HT1080 (cell line): ENCODE measurements around the gene COL28A1. TPM values are rescaled to one million over a fixed set of nuclear protein-coding genes. Genes with fewer than 3 reads are reported as not detected.
A peak's percentile ranks its signal among the peaks of the same experiment; 100 is the strongest.
"Not testable (repeated sequence)": the region's sequence is repeated elsewhere in the genome, so short reads cannot be mapped to it uniquely, and the experiment has no call there.

Experiments
- DNase-seq: peaks from one replicate; pipeline ENCODE4 v3.0.0-alpha.2; 2015; ENCODE audit warnings: low read depth
- total RNA-seq: library from RNA; depleted of rRNA; stranded (reverse); fragments of >200 nt; shearing (Covaris generic); gene quantifications from 2 replicates; pipeline ENCODE4 v1.2.3, GENCODE V29; 2014

Gene COL28A1
- total RNA-seq, 1 experiment from 2014 or later, result not detected

DNA sequence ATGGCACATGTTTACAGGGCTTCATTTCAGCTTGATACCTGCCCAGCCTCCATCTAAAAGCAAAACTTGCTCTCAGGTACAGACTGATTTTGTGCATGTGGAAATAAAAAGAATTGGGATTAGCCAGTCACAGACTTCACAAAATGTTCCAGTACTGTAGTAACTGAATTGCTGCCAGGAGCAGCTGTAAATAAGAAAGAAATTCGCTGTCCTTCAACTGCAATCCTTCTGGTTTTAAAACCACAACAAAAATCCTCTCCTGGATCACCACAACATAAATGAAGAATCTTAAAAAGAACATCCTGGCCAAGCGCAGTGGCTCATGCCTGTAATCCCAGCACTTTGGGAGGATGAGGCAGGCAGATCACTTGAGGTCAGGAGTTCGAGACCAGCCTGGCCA is 27.1 kb upstream of the COL28A1 start:
- DNase-seq, result no peak

- not testable (repeated sequence) for DNase-seq
Measured at GRCh38 chr7:7561591-7561990, 25.9 kb upstream of the COL28A1 start.

DNA sequence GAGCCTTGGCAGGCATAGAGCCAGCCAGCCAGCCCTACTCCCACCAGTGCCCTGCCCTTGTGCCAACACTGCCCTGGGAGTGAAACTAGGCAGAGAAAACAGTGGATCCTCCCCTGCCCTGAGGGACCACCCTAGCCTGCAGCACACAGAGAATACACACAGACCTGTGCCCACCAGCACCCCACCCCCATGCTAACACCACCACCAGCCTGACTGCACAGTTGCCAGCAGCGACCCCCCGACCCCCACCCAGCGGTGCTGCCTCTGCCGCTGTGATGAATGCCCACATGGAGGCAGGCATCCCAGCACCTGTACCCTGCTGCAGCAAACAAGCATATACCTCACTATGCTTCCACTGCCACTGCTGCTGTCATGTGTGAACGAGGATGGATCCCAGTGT is 21.6 kb upstream of the COL28A1 start:
- no peak for DNase-seq

GRCh38 chr7:7556852-7557251 is 21.2 kb upstream of the COL28A1 start:
- no peak for DNase-seq

DNA sequence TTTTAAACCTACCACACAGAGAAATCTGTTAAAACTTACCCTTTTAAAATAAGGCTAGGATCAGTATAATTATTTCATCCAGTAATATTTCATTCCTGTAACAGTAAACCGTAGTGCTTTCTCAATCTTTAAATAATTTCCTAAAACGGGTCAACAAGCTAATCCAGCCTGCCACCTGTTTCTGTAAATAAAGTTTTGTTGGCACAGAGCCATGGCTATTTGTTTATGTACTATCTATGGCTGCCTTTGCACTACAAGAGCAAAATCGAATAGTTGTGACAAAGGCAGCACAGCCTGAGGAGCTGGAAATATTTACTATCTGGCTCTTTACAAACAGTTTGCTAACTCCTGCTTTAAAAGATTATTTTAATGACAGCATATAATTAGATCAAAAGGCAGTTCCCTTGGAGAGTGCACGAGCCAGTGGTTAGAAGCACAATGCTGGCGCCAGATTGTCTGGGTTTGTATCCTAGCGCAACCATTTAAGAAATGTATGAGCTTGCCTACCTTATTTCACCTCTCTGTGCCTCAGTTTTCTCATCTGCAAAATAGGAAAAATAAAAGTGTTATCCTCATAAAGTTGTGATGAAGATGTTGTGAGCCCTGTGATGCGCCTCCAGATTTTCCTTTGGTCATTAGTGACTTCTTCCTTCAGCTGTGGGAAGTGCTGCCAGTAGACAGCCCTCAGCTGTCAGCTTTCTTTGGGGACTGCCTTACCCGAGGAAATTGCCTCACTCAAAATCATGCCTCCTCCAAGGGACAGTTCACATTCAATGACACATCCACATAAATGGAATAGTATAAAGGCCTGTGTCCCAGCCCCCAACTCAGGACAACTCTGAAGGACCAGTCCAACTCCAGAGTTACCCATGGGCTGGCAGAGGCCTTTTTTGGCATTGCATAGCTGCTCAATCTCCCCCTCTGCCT is 19.2 kb upstream of the COL28A1 start:
- DNase-seq, result no peak

GRCh38 chr7:7554021-7554432 is 18.4 kb upstream of the COL28A1 start:
- DNase-seq, result peak; percentile 72

DNA sequence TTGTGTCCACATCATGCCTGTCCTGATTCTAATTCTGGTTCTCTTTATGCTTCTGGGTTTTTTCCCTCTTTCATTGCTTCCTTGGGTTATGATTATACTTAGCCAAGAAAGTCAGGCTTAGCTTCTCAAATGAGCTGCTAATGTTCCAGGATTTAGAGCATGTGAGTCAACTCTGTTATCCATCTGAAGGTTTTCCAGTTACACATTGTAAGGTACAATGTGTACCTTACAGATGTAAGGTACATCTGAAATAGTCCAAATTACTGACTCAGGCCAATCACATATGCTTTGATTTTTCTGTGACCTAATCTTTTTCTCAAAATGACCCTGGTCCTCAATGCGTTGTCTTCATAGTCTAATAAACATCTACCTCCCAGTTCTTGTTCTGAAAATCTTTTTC is 17.7 kb upstream of the COL28A1 start:
- DNase-seq, result no peak

GRCh38 chr7:7552199-7552598 is 16.5 kb upstream of the COL28A1 start:
- no peak for DNase-seq

DNA sequence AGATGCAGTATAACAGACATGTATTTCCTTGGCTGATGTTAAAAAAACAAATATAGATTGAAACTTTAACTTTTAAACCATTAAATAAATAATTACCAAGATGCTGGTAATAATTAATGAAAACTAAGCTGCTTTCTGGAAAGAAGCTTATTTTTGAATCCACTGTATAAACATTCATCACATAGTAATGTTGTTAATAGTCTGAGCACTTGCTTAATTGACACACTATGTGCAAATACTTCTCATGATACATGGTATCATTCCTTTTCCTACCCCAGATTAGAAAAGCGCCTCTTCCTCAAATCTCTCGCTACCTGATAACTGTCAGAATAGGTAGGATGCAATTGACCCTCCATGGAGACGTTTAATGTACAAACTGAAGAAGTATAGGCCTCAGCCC is 15.0 kb upstream of the COL28A1 start:
- no peak for DNase-seq

- no peak for DNase-seq
Measured at GRCh38 chr7:7548407-7548806, 12.7 kb upstream of the COL28A1 start.

GRCh38 chr7:7542251-7542835 is 6.7 kb upstream of the COL28A1 start:
- no peak for DNase-seq

GRCh38 chr7:7539711-7540110 is 4.0 kb upstream of the COL28A1 start:
- DNase-seq, result no peak

GRCh38 chr7:7539152-7539551 is 3.5 kb upstream of the COL28A1 start:
- DNase-seq, result no peak

DNA sequence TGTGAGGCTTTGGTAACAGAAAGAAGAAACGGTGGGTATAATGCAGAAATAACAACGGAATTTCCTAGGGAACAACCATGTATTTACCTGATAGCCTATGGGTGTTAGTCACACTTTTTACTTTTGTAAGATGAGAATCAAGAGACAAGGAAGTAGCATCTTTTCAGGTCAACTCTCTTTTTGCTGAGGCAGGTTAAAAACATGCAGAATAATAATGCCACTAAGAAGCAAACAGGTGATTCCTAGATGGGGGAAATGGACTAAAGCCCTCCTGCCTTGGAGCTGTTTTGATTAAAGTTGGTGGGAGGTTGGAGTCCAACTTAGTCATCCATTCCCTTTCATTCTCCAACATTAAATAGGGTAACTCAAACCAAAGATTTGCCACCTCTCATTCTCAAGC is 2.0 kb upstream of the COL28A1 start:
- no peak for DNase-seq

GRCh38 chr7:7536396-7537019 is 835 bp upstream of the COL28A1 start:
- no peak for DNase-seq

DNA sequence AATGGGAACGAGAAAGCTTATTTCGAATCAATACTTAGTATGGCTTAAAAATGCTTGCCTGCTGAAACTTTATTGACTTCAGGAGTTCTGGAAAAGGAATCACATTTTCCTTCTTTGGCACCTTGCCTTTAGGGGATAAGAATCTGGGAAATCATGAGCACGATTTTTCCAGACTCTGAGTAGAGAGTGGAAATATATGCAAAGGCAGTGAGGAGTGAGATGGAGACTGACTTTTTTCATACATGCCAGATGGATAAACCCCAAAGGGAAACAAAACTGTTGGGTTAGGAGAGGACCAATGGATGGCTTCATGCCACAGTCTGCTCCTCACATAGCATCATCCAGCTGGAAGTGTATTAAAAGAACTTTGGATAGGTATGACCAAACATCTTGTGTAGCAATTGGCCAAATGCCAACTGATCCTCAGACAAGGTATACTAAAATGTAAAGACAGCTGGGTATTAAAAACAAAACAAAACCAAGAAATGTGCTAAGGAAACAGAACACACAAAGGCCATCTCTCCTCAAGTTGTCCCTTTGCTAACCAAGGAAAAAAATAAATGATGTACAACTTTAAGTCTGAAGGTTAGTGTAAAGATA is 1.7 kb downstream of the COL28A1 start:
- no peak for DNase-seq

DNA sequence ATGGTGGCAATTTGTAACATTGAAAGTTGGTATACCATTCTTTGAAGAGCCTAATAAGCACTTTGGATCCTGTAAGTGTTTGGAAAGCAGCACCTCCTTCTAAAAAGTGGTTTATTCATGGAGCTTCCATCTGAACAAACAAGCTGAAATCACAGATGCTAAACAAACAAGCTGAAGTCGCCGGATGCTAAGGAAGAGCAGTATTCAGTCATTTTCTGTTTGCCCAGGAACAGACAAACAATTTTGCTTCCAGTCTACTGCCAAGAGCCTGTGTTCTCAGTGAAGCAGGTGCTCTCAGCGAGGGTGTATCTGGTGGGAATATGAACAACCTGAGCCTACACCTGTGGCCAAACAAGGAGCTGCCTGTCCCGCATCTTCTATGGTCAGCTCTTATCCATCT is 6.3 kb downstream of the COL28A1 start:
- DNase-seq, result no peak

DNA sequence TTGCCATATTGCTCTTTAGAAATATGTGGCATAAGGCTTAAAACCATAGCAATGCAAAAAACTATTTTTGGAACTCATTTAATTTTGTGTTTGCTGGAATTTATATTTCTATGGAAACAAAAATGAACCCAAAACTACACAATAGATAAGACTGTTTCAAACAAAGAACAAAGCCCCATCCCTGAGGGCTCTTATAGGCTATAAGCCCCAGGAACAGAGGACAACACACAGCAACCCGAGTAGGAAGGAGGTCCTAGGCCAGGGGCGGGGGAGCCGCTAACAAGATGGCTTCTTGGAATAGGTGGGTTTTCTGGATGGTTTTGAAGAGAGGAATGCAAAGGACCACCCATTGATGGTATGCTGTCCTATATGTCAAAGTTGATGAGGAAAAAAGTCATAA is 8.6 kb downstream of the COL28A1 start:
- no peak for DNase-seq

DNA sequence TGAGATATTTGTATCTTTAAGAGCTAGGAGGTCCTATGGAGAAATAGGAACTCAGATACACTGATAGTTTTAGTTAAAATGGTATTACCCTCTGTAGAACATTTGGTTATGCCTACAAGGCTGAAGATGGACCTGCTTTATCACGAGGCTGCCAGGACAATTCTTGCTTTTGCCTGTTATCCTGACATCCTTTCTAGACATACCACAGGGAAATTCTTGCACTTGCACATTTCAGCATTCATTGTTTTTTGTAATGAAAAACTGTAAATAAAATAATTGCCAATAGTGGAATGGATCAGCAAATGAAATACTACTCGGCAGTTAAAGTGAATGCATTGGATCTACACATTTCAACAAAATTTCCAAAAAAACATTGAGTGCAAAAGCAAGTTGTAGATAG is 9.7 kb downstream of the COL28A1 start:
- DNase-seq, result no peak

DNA sequence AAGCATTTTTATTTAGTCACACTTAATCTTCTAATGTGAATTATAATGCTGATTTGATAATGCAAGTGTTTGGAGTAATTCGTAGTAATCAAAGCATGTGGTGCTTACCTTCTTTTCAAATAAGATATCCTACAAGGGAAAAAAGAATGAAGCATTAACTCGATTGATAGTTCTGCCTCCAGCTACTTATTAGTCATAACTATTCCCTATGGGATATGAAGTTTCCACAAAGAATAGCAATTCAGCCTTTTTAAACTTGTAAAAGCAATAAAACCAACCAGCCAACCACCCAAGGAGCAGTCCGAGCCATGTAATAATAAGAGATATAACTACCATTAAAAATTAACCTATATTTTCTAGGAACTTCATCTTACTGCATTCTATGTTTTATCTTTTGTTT is 11.6 kb downstream of the COL28A1 start:
- no peak for DNase-seq

GRCh38 chr7:7522421-7522820 is 13.3 kb downstream of the COL28A1 start:
- DNase-seq, result no peak

- peak; percentile 35 for DNase-seq
Measured at GRCh38 chr7:7521259-7521658, 14.4 kb downstream of the COL28A1 start.
